SH-SY5Y (cell line): ENCODE measurements around the gene PEX5.

Experiments used
- GATA2 ChIP-seq: IDR thresholded peaks from 2 replicates; pipeline ENCODE4 v1.6.1; 2011; ENCODE audit warnings: mild to moderate bottlenecking, low read depth, low read length
- GATA3 ChIP-seq: IDR thresholded peaks from 2 replicates; pipeline ENCODE4 v1.6.1; 2011; ENCODE audit warnings: low read depth, mild to moderate bottlenecking, low read length, moderate library complexity

Gene PEX5

GRCh38 chr12:7188562-7189397 lies 706 bp upstream of the PEX5 start:
- TF ChIP-seq GATA2 (no peak), GATA3 (no peak)

- no peak for TF ChIP-seq GATA2
- TF ChIP-seq GATA3 = no peak
Observed at GRCh38 chr12:7190268-7191055, 976 bp downstream of the PEX5 start.

- TF ChIP-seq GATA3 (no peak), GATA2 (no peak)
Observed at GRCh38 chr12:7193674-7194073, 4.2 kb downstream of the PEX5 start.

GRCh38 chr12:7197841-7198240 lies 8.4 kb downstream of the PEX5 start:
- TF ChIP-seq GATA3 = no peak
- TF ChIP-seq GATA2 = no peak

- TF ChIP-seq GATA3 (no peak), GATA2 (no peak)
Observed at GRCh38 chr12:7203109-7203508, 13.6 kb downstream of the PEX5 start.

- TF ChIP-seq GATA3 (no peak), GATA2 (no peak)
Observed at GRCh38 chr12:7205091-7205490, 15.6 kb downstream of the PEX5 start.

- TF ChIP-seq GATA3 = no peak
- TF ChIP-seq GATA2 = no peak
Observed at GRCh38 chr12:7206691-7207090, 17.2 kb downstream of the PEX5 start.

GRCh38 chr12:7207866-7208625 lies 18.6 kb downstream of the PEX5 start:
- TF ChIP-seq GATA2 (no peak), GATA3 (no peak)

GRCh38 chr12:7209958-7210357 lies 20.5 kb downstream of the PEX5 start:
- TF ChIP-seq GATA2 (no peak), GATA3 (no peak)

- TF ChIP-seq GATA3 (no peak), GATA2 (no peak)
Observed at GRCh38 chr12:7210642-7211151, 21.2 kb downstream of the PEX5 start.

GRCh38 chr12:7212678-7213077 lies 23.2 kb downstream of the PEX5 start:
- TF ChIP-seq GATA3 = no peak
- no peak for TF ChIP-seq GATA2

GRCh38 chr12:7217475-7218069 lies 28.1 kb downstream of the PEX5 start:
- TF ChIP-seq GATA3 (no peak), GATA2 (no peak)

GRCh38 chr12:7219599-7220243 lies 30.2 kb downstream of the PEX5 start:
- TF ChIP-seq GATA3 = no peak
- no peak for TF ChIP-seq GATA2
